ENCODE results near the gene RNASEH2A.
A peak's percentile ranks its signal among the peaks of the same experiment; 100 is the strongest.
"Not testable (repeated sequence)": the region's sequence is repeated elsewhere in the genome, so short reads cannot be mapped to it uniquely, and the experiment has no call there.

The RNASEH2A gene

DNA sequence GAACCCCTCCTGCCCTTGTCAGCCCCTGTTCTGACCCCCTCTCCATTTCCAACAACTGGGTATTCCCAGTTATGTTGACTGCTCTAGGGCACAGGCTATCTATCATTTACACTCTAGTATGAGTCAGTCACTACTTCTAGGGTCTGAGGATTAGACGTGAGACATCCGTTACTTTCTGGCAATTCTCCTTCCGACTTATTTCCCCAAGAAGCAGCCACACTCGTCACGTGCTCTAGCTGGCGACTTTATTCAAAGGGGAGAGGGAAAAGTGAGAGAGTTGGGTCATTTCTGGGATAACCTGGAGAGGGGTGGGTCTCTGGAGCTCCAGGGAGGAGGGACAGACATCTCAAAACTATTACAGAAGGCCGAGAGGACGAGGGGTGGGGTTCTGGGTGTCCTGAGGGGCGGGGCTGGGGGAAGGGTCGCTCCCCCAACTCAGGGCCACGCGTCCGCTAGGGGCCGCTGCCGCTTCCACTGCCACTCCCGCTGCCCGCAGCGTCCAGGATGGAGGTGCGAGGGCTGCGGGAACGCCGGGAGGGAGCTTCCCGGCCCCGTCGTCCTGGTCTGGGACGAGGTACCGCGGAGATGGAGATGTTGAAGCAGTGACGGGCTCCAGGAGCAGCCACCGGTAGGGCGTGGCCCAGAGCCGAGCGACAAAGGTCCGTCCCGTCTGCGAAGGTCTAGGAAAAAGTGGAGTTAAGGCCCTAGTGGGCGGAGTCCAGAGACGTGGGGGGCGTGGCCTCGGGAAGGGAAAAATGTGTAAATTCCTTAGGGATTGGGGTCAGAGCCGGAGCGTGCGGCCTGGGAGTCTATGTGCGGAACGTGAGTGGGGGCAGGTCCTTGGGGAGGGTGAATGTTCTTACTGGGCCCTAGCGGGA lies 19.1 kb downstream of the RNASEH2A start:
- FAIRE-seq = no peak

DNA sequence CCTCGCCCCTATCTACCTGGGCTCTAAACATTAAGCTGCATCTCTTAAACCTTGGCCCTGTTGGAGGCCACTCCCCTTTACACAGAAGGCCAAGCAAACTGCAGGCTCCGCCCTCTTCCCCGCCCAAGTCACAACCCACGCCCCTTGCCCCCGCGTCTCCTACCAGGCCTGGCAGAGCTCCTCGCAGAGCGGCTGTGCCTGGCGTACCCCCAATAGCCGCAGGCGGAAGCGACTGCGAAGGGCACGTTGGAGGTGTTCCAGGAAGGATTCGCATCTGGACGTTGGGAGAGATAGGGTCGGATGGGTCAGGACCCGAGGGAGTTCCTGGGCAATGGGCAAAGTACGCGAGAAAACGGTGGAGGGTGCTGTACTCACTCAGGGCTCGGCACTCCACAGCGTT lies 22.1 kb downstream of the RNASEH2A start:
- DNase-seq (ENCODE audit: extremely low spot score, insufficient read length, low read depth) (no peak), FAIRE-seq (no peak)

More for the DNA sequence above, 19.1 kb downstream of the RNASEH2A start:
- no peak for DNase-seq (ENCODE audit: extremely low spot score, insufficient read length, low read depth)

DNA sequence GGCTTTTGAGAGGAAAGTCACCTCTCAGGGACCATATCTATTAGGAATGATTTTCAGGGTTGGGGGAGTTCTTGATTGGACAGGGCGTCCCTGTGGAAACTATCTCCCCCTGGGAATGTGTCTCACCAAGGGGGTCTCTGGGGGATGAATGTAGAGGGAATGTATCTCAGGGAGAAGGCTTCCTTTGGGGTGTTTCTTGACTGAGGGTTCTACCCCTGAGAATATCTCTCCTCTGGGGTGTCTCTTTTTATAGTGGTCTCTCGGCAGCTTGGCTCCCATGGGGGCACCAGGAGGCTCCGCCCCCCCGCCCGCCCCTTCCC lies 27.0 kb downstream of the RNASEH2A start:
- no peak for FAIRE-seq
- DNase-seq (ENCODE audit: extremely low spot score, insufficient read length, low read depth) = no peak

- FAIRE-seq (no peak), DNase-seq (ENCODE audit: extremely low spot score, insufficient read length, low read depth) (no peak)
Measured at GRCh38 chr19:12833738-12834565, 27.6 kb downstream of the RNASEH2A start.

DNA sequence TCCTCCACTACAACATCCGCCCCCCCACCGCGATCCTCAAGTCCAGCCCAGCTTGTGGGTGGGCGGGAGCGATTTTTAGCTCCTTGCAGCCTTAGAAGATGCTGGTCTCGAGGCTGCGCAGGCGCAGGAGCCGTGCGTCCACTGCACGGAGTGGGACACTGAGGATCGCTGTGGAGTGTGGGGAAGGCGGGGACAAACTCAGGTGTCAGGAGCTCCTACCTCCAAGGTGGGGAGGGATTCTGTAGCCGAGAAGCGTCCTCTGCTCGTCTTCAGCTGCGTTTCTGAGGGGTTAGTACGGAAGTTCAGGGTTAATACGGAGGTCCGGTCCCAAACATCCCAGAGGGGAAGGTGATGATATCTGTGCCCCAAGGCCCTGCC lies 28.2 kb downstream of the RNASEH2A start, which contains the start of gene RTBDN:
Gene RTBDN, minus strand, starts transcription at position 14 of the 378 bp plus-strand sequence. CDS start 4,600 bp downstream, outside the sequence.
- FAIRE-seq (no peak), DNase-seq (ENCODE audit: extremely low spot score, insufficient read length, low read depth) (no peak)

- DNase-seq (ENCODE audit: extremely low spot score, insufficient read length, low read depth) = no peak
- FAIRE-seq = no peak
Measured at GRCh38 chr19:12834976-12835757, 28.8 kb downstream of the RNASEH2A start.

- DNase-seq (ENCODE audit: extremely low spot score, insufficient read length, low read depth) = no peak
- FAIRE-seq = no peak
Measured at GRCh38 chr19:12836529-12836863, 30.1 kb downstream of the RNASEH2A start.

DNA sequence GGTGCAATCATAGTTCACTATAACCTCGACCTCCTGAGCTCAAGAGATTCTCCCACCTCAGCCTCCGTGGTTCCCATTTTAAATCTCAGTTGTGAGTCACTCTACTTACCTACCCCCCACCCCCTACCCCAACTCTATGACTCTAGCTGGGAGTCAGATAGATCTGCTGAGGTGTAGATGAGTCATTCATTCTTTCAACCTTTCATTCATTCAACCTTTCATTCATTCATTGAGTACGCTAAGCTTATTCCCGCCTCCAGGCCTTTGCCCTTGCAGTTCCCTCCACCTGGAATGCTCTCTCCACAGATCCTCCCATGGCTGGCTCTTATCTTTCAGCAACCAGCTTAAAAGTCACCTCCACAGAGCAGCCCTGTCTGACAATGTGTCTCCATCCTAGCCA lies 30.8 kb downstream of the RNASEH2A start:
- DNase-seq (ENCODE audit: extremely low spot score, insufficient read length, low read depth) (no peak), FAIRE-seq (no peak)

DNA sequence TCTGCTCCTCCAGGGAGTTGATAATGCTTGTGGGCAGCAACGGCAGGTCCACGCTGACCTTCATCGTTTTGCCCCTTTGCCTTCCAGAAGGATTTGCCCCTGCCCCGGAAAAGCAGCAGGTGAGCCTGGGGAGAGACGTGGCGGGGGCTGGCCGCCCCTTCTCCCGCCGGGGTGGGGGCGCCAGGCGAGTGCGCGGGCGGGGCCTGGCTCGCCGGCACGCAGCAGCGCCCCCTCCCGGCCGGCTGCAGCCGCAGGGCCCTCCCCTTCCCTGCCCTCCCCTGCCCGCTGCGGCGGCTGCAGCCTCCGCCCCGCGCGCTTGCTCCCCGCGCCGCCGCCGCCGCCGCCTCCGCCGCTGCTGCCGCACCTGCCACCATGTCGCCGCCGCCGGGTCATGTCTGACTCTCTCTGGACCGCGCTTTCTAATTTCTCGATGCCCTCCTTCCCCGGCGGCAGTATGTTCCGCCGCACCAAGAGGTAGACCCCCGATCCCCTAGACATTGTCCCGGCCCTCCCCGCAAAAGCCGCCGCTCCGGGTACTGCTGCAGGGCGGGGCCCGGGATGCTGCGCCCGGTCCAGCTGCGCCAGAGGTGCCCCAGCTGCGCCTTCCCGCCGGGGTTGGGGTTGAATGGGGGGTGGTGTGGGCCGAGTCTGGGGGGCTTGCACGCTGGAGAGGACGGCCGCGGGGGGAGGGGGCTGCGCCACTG lies 31.9 kb downstream of the RNASEH2A start, which contains the start of gene MAST1:
Gene MAST1, plus strand, starts transcription at position 334 of the 704 bp plus-strand sequence. Its CDS starts 58 bp downstream, at position 392.
- DNase-seq (ENCODE audit: extremely low spot score, insufficient read length, low read depth) (no peak), FAIRE-seq (no peak)

- FAIRE-seq (no peak), DNase-seq (ENCODE audit: extremely low spot score, insufficient read length, low read depth) (no peak)
Measured at GRCh38 chr19:12838886-12839756, 32.7 kb downstream of the RNASEH2A start.

- FAIRE-seq (peak; percentile 50), DNase-seq (ENCODE audit: extremely low spot score, insufficient read length, low read depth) (no peak)
Measured at GRCh38 chr19:12840091-12841079, 34.0 kb downstream of the RNASEH2A start.

- FAIRE-seq = no peak
- DNase-seq (ENCODE audit: extremely low spot score, insufficient read length, low read depth) = no peak
Measured at GRCh38 chr19:12841094-12841493, 34.7 kb downstream of the RNASEH2A start.

- FAIRE-seq = no peak
- DNase-seq (ENCODE audit: extremely low spot score, insufficient read length, low read depth) = no peak
Measured at GRCh38 chr19:12842511-12842910, 36.1 kb downstream of the RNASEH2A start.

GRCh38 chr19:12843328-12843727 lies 36.9 kb downstream of the RNASEH2A start:
- FAIRE-seq (no peak), DNase-seq (ENCODE audit: extremely low spot score, insufficient read length, low read depth) (no peak)

- FAIRE-seq (no peak), DNase-seq (ENCODE audit: extremely low spot score, insufficient read length, low read depth) (no peak)
Measured at GRCh38 chr19:12843999-12844732, 37.8 kb downstream of the RNASEH2A start.

DNA sequence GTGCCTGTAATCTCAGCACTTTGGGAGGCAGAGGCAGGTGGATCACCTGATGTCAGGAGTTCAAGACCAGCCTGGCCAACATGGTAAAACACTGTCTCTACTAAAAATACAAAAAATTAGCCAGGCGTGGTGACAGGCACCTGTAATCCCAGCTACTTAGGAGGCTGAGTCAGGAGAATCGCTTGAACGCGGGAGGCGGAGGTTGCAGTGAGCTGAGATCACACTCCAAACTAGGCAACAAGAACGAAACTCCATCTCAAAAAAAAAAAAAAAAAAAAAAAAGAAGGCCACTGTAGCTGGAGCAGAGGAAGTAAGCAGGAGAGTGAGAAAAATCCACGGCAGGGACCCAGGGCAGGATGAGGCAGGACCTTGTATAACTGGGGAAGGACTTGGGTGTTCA lies 40.2 kb downstream of the RNASEH2A start:
- FAIRE-seq; DNase-seq (ENCODE audit: extremely low spot score, insufficient read length, low read depth): not testable (repeated sequence)
